GM13977 (cell line): ENCODE data around the gene HDAC9.

Experiments used
- DNase-seq: peaks from one replicate; pipeline ENCODE4 v3.0.0; 2012; ENCODE audit warnings: low spot score
- in situ Hi-C: fragments of 300-500 bp; cut with MboI; formaldehyde crosslinking; loops from one replicate; pipeline ENCODE4 v1.12.0; 2022; ENCODE audit warnings: low sequenced_read_pairs, low pct_unique_long_range_greater_than_20kb, mixed read lengths, inconsistent platforms; ENCODE audit not compliant: unreplicated experiment
- TF ChIP-seq, protein P1 (sequence below): IDR thresholded peaks from 2 replicates; pipeline ENCODE4 v1.5.1; 2012; ENCODE audit warnings: mild to moderate bottlenecking, control low read depth; ENCODE audit not compliant: insufficient read depth; ENCODE audit errors: extremely low read depth, missing control alignments

The HDAC9 gene

DNA sequence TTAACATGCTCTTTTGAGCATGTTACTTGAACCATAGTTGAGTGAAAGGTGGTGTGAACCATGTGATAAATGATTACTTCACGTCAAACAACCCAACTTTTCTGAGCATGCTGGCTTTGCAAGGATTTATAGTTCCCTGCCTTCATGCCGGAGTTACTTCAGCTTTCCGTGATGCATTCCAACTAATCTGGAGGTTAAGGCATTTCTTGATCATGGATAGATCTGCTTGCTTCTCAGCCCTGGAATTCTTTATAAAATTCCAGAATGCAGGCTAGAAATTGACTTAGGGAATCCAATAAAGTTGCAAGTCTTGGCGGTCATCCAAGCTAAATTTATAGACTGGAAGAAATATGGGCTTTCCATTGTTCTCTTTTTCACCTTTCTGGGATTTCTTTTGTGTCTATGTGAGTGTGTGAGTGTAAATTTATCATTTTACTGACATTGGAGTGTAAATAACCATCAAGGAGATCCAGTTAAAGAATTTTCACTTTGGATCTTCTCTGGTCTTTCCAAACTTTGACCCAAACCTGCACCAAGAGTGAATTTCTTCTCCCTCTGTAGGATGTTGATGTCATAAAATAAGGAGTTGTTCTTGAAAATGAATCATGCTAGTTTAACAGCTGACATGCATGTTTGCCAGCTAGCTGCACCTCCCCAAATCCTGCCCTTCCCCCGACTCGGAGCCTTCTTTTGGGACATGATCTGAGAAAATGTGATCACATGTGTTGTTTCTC lies 332.9 kb downstream of the HDAC9 start:
- TF ChIP-seq, protein P1, sequence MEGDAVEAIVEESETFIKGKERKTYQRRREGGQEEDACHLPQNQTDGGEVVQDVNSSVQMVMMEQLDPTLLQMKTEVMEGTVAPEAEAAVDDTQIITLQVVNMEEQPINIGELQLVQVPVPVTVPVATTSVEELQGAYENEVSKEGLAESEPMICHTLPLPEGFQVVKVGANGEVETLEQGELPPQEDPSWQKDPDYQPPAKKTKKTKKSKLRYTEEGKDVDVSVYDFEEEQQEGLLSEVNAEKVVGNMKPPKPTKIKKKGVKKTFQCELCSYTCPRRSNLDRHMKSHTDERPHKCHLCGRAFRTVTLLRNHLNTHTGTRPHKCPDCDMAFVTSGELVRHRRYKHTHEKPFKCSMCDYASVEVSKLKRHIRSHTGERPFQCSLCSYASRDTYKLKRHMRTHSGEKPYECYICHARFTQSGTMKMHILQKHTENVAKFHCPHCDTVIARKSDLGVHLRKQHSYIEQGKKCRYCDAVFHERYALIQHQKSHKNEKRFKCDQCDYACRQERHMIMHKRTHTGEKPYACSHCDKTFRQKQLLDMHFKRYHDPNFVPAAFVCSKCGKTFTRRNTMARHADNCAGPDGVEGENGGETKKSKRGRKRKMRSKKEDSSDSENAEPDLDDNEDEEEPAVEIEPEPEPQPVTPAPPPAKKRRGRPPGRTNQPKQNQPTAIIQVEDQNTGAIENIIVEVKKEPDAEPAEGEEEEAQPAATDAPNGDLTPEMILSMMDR = no peak
- DNase-seq = no peak
- in situ Hi-C loops = no loop called here

DNA sequence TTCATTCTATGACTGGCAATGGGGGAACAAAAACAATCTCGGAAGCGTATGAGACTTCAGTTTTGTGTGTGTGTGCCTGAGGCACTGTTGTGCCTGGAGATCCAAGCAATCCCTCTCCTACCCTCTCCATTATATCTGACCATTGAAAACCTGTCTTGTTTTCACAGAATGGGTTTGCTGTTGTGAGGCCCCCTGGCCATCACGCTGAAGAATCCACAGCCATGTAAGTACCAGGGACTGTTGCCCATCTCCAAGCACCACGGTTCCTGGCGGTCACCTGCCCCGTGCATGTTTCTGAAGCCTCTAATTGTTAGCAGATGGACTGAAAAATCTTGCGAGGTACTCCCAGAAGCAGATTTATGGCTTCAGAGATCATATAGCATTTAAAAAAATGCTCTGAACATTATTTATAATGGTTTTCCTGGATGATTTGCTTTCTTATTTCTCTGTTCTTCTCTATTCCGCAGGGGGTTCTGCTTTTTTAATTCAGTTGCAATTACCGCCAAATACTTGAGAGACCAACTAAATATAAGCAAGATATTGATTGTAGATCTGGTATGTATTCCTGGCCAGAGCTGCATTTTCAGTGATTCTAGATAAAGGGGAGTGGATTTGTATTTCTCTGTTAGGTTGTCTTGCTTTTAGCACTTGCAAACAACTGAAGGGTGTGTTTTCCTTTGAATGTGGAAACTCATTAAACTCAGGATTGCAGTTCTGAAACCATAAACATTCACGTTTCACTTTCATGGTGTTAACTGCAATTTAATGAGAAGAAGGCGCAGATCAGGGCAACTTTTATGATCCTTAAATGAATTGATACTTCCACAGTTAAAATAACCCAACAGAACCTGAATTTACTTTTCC lies 333.7 kb downstream of the HDAC9 start:
- in situ Hi-C loops = no loop called here
- no peak for DNase-seq
- TF ChIP-seq, protein P1 = no peak

DNA sequence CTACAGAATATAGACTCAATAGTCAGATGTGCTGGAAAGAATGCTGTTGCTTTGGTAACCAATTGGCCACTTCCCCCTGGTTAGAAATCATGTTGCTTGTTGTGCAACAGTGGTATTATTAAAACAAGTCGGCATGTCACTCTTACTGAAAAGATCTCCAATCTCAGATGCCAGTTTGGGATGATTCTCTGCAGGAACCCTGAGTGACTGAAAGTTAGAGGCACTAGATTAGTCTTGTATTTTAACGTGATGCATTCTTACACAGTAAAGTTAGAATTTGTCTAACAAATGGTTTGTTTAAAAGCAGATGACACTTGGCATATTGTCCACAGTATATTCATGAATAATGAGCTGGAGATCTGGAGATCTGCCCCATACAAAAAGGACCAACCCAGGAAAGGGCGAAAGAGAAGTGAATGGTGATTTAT lies 334.3 kb downstream of the HDAC9 start:
- TF ChIP-seq, protein P1 = no peak
- DNase-seq = no peak
- in situ Hi-C loops = no loop called here

DNA sequence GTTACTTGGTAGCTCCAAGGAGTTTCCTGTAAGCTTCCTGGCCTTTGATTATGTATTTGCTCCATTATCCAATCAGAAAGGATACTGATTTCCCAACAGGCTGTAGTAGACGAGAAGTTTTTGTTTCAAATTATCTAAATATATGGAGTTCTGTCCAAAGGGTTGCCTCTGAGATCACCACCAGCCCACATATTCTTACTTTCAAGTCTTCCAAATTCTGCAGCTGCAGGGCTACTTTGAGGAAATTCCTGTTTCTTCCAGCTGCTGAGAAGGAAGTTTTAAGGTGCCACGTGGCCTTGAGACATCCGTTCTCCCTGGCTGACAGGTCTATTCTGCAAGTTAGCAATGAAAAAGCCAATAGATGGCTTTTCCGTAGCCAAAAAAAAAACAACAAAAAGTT lies 335.9 kb downstream of the HDAC9 start:
- DNase-seq = no peak
- TF ChIP-seq, protein P1 = no peak
- in situ Hi-C loops = no loop called here

DNA sequence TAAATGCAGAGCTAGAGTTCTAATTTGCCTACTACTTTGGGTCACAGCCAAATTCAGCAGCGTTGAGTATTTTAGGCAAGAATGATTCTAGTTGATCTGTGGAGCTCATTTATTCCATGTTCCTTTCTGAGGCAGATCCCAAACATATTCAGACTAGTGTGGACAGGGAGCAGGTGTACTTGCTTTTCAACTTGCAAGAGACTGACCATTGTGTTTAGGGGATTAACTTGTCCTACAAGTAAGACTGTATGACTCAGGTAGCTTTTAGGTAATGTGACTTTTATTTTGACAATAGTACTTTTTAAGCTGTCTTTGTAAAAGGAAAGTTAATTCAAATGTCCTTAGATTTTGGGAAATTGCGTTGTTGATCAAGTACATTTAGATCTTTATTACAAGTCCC lies 336.4 kb downstream of the HDAC9 start:
- TF ChIP-seq, protein P1 = no peak
- in situ Hi-C loops = no loop called here
- no peak for DNase-seq

DNA sequence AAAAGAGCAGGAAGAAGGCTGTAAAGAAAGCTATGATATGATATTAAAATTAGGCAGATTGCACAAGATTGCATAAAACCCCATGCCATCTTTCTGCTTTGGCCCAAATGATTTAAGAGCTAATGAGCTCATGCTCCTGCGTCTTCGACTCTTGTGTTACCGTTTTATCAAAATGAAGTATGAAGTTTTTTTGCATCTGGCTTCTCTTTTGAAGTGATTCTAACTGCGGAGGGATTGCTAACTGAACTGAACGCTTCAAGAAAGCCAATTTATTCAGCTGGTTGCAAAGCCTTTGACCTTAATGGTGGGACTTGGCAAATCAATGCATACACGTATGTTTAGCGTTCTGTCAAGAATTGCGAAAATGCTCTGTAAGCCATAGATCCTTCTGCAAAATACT lies 339.0 kb downstream of the HDAC9 start:
- in situ Hi-C loops = no loop called here
- TF ChIP-seq, protein P1 = no peak
- DNase-seq = no peak
